Endodermal cell (in vitro differentiated cells): ENCODE results near the gene CHRNB1. TPM values are rescaled to one million over a fixed set of nuclear protein-coding genes. Genes with fewer than 3 reads are reported as not detected.
A peak's percentile ranks its signal among the peaks of the same experiment; 100 is the strongest.
"Not testable (repeated sequence)": the region's sequence is repeated elsewhere in the genome, so short reads cannot be mapped to it uniquely, and the experiment has no call there.

Experiments used
- DNase-seq: peaks from one replicate; pipeline ENCODE4 v3.0.0-alpha.2; 2017
- H3K27ac ChIP-seq: 2 replicates; pipeline ENCODE4 v1.5.1; 2013; ENCODE audit warnings: mild to moderate bottlenecking, low read depth, low read length, moderate library complexity
- H3K27me3 ChIP-seq: 2 replicates; pipeline ENCODE4 v1.6.1; 2013; ENCODE audit warnings: mild to moderate bottlenecking, low read length, moderate library complexity; ENCODE audit not compliant: insufficient read depth, control insufficient read depth, poor library complexity, severe bottlenecking
- H3K36me3 ChIP-seq: 2 replicates; pipeline ENCODE4 v1.7.0; 2013; ENCODE audit warnings: mild to moderate bottlenecking, low read length, moderate library complexity; ENCODE audit not compliant: control insufficient read depth, insufficient read depth
- H3K4me1 ChIP-seq: one replicate; pipeline ENCODE4 v1.7.0; 2013; ENCODE audit warnings: low read length; ENCODE audit not compliant: control insufficient read depth, insufficient read depth
- H3K4me3 ChIP-seq: 2 replicates; pipeline ENCODE4 v1.5.1; 2013; ENCODE audit warnings: mild to moderate bottlenecking, low read length, moderate library complexity
- H3K9ac ChIP-seq: 2 replicates; pipeline ENCODE4 v1.6.1; 2013; ENCODE audit warnings: mild to moderate bottlenecking, low read length, moderate library complexity; ENCODE audit not compliant: poor library complexity, severe bottlenecking; ENCODE audit errors: extremely low read depth
- H3K9me3 ChIP-seq: 2 replicates; pipeline ENCODE4 v1.6.1; 2013; ENCODE audit warnings: mild to moderate bottlenecking, low read length, moderate library complexity; ENCODE audit not compliant: control insufficient read depth
- H3K27ac Mint-ChIP-seq: 2 replicates; pipeline ENCODE4 v1.8.0; 2020; ENCODE audit warnings: mixed read lengths
- H3K27me3 Mint-ChIP-seq: 2 replicates; pipeline ENCODE4 v1.8.0; 2021; ENCODE audit warnings: mild to moderate bottlenecking, mixed read lengths; ENCODE audit not compliant: insufficient read depth
- H3K36me3 Mint-ChIP-seq: 2 replicates; pipeline ENCODE4 v1.8.0; 2020; ENCODE audit warnings: low read depth, mixed read lengths
- H3K4me1 Mint-ChIP-seq: 2 replicates; pipeline ENCODE4 v1.8.0; 2020; ENCODE audit warnings: mixed read lengths
- H3K4me3 Mint-ChIP-seq: 2 replicates; pipeline ENCODE4 v1.8.0; 2020; ENCODE audit warnings: mild to moderate bottlenecking, moderate library complexity, mixed read lengths
- H3K9me3 Mint-ChIP-seq: 2 replicates; pipeline ENCODE4 v1.8.0; 2020; ENCODE audit warnings: mild to moderate bottlenecking, mixed read lengths
- WGBS, 2 experiments: methylation state at CpG; one replicate each; pipeline versions ENCODE4 v1.1.5 to v1.1.7; 2013; ENCODE audit warnings: missing lambda C conversion rate in 2 of 2, mixed read lengths in 1 of 2; ENCODE audit not compliant: insufficient coverage in 1 of 2, insufficient read length in 1 of 2; 5-methylcytosine and 5-hydroxymethylcytosine counted together
- total RNA-seq, 2 donors: library from RNA; stranded (reverse); fragmentation: NEBNext Ultra II Directional in 1 of 2; extraction: Animal tissue kit (Norgen Biotek cat#: 25700) in 1 of 2; gene quantifications; 2 replicates in 1 of 2; 3 replicates in 1 of 2; pipeline ENCODE4 v1.2.1, GENCODE V29; 2021
- TF ChIP-seq, protein P1 (sequence below): fragments of 200-600 bp; sonication (generic); conservative IDR thresholded peaks from 2 replicates; pipeline ENCODE4 v1.5.0; 2021; ENCODE audit warnings: antibody characterized with exemption, mild to moderate bottlenecking

The CHRNB1 gene
- total RNA-seq, 2 donors from 2014 or later, result 8.7 to 11.6 TPM

DNA sequence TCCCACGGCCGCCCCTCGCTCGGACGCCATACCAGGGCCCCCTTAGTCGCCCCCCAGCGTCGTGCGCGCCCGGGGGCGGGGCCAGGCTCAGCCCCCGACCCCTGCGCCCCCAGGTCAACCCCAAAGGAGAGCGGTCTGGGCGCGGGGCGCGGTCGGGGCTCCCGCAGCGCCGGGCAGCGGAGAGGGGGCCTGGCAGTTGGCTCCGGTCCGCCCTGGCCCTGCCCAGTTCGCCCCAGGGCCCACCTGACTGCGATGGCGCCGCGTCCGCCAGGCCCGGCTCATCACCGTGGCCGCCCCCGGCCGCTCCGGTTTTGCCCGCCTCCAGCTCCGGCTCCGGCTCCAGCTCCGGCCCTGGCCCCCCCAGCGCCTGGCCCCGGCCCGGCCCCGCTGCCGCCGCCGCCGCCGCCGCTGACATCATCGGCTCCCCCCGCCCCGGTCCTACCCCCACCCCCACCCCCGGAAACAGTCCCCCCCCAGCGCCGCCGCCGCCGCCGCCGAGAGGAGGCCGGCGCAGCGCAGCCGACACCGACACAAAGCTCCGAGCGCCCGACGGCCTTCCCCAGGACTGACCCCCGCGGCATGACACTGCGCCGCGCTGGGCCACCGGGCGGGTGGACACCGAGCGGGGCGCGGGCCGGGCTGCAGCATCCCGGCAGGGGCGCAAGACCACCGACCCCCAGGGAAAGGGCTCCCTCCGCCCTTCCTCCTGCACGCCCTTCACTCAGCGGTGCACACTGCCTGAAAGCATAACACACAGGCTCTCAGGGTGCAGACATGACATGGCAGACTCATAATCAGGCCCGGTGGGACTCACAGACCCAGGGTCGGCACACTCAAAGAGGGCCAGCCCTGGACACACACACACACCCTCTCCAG is 34.6 kb downstream of the CHRNB1 start, which contains the start of gene ZBTB4:
Gene ZBTB4, minus strand, starts transcription at position 419 of the 876 bp plus-strand sequence. CDS start 12,830 bp downstream, outside the sequence.
- peak within 1 kb of the TSS; percentile 99 for H3K27ac Mint-ChIP-seq
- WGBS, 2 experiments, result 1 to 2% methylated on average over 15 to 77 of the region's 92 CpGs

GRCh38 chr17:7480089-7480384 is 35.2 kb downstream of the CHRNB1 start:
- TF ChIP-seq, protein P1, sequence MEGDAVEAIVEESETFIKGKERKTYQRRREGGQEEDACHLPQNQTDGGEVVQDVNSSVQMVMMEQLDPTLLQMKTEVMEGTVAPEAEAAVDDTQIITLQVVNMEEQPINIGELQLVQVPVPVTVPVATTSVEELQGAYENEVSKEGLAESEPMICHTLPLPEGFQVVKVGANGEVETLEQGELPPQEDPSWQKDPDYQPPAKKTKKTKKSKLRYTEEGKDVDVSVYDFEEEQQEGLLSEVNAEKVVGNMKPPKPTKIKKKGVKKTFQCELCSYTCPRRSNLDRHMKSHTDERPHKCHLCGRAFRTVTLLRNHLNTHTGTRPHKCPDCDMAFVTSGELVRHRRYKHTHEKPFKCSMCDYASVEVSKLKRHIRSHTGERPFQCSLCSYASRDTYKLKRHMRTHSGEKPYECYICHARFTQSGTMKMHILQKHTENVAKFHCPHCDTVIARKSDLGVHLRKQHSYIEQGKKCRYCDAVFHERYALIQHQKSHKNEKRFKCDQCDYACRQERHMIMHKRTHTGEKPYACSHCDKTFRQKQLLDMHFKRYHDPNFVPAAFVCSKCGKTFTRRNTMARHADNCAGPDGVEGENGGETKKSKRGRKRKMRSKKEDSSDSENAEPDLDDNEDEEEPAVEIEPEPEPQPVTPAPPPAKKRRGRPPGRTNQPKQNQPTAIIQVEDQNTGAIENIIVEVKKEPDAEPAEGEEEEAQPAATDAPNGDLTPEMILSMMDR, result no peak
- peak overlapping the region; percentile 79 for H3K27ac ChIP-seq
- Mint-ChIP-seq H3K4me3 (peak overlapping the region; percentile 88), H3K27ac (peak overlapping the region; percentile 99), H3K36me3 (peaks cover 4% of the 10 kb centered on the region), H3K4me1 (peaks cover 48% of the 10 kb centered on the region), H3K27me3 (no peaks in the 10 kb centered on the region), H3K9me3 (no peaks in the 10 kb centered on the region)
- H3K4me1 ChIP-seq, result peaks cover 15% of the 10 kb centered on the region
- no peaks in the 10 kb centered on the region for H3K36me3 ChIP-seq
- WGBS, 2 experiments, result 28% methylated on average over 8 of the region's 8 CpGs; no CpG with 5 or more reads in 1 of the 2 experiments
- no peaks in the 10 kb centered on the region for H3K9me3 ChIP-seq
- no peak for DNase-seq
- H3K9ac ChIP-seq, result peak overlapping the region; percentile 69
- no peaks in the 10 kb centered on the region for H3K27me3 ChIP-seq
- H3K4me3 ChIP-seq, result peak overlapping the region; percentile 77

More for the DNA sequence above, 34.6 kb downstream of the CHRNB1 start, which contains the start of gene ZBTB4:
- TF ChIP-seq, protein P1, result peak; percentile 23
- Histone ChIP-seq H3K36me3 (no peaks in the 10 kb centered on the region), H3K4me1 (peaks cover 15% of the 10 kb centered on the region), H3K9me3 (no peaks in the 10 kb centered on the region), H3K9ac (peak within 1 kb of the TSS; percentile 76), H3K4me3 (peak within 1 kb of the TSS; percentile 84), H3K27ac (peak within 1 kb of the TSS; percentile 79), H3K27me3 (no peaks in the 10 kb centered on the region)
- H3K9me3 Mint-ChIP-seq, result no peaks in the 10 kb centered on the region
- H3K27me3 Mint-ChIP-seq, result no peaks in the 10 kb centered on the region
- DNase-seq, result peak; percentile 84
- peak within 1 kb of the TSS; percentile 88 for H3K4me3 Mint-ChIP-seq
- peaks cover 48% of the 10 kb centered on the region for H3K4me1 Mint-ChIP-seq
- peaks cover 4% of the 10 kb centered on the region for H3K36me3 Mint-ChIP-seq

GRCh38 chr17:7481275-7481674 is 36.4 kb downstream of the CHRNB1 start, which contains the start of gene SLC35G6:
SLC35G6 (plus strand) TSS chr17:7481446; CDS start chr17:7481517, 71 bp downstream.
- H3K4me3 Mint-ChIP-seq, result peak within 1 kb of the TSS; percentile 88
- H3K4me1 Mint-ChIP-seq, result peaks cover 57% of the 10 kb centered on the region
- H3K27ac ChIP-seq, result peak within 1 kb of the TSS; percentile 79
- H3K9me3 Mint-ChIP-seq, DNase-seq, H3K36me3 Mint-ChIP-seq, H3K27me3 Mint-ChIP-seq, H3K9me3 ChIP-seq, H3K27me3 ChIP-seq, H3K36me3 ChIP-seq: not testable (repeated sequence)
- H3K4me1 ChIP-seq, result peaks cover 15% of the 10 kb centered on the region
- peak within 1 kb of the TSS; percentile 77 for H3K4me3 ChIP-seq
- peak within 1 kb of the TSS; percentile 99 for H3K27ac Mint-ChIP-seq
- peak within 1 kb of the TSS; percentile 69 for H3K9ac ChIP-seq
- WGBS, 2 experiments, result 100% methylated on average over 2 of the region's 4 CpGs

DNA sequence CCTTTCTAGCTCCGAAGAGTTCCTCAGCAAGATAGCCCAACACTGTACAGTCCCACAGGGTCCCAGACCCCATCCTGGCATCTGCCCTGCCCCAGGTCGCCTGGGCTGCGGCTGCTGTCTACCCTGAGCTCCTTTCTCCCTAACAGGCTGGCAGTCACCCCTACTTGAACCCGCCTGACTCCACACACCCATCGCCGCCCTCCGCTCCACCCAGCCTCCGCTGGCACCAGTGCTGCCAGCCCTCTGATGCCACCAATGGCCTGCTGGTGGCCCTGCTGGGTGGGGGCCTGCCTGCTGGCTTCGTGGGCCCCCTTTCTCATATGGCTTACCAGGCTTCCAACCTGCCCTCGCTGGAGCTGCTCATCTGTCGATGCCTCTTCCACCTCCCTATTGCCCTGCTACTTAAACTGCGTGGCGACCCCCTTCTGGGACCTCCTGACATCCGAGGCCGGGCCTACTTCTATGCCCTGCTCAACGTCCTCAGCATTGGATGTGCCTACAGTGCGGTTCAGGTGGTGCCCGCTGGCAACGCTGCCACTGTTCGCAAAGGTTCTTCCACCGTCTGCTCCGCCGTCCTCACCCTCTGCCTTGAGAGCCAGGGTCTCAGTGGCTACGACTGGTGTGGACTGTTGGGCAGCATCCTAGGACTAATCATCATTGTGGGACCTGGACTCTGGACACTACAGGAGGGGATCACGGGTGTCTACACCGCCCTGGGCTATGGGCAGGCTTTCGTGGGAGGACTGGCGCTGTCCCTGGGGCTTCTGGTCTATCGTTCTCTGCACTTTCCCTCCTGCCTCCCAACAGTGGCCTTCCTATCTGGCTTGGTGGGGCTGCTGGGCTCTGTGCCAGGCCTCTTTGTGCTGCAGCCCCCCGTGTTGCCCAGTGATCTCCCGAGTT is 37.2 kb downstream of the CHRNB1 start:
- peak overlapping the region; percentile 88 for H3K4me3 Mint-ChIP-seq
- not testable (repeated sequence) for DNase-seq, H3K9ac ChIP-seq, H3K27me3 ChIP-seq, H3K9me3 Mint-ChIP-seq, H3K4me1 ChIP-seq, H3K27ac ChIP-seq, H3K27me3 Mint-ChIP-seq, H3K36me3 Mint-ChIP-seq, H3K9me3 ChIP-seq, H3K4me3 ChIP-seq
- H3K4me1 Mint-ChIP-seq, result peaks cover 56% of the 10 kb centered on the region
- H3K27ac Mint-ChIP-seq, result peak overlapping the region; percentile 99
- 93 to 95% methylated on average over 13 to 30 of the region's 31 CpGs for WGBS, 2 experiments
- H3K36me3 ChIP-seq, result peaks cover 13% of the 10 kb centered on the region

GRCh38 chr17:7482742-7483088 is 37.9 kb downstream of the CHRNB1 start:
- Histone ChIP-seq H3K4me3 (peak overlapping the region; percentile 99), H3K27ac (peak overlapping the region; percentile 98), H3K9ac (peak overlapping the region; percentile 99), H3K36me3 (peaks cover 18% of the 10 kb centered on the region)
- H3K27me3 ChIP-seq, H3K9me3 Mint-ChIP-seq, H3K4me1 ChIP-seq, H3K9me3 ChIP-seq, H3K27me3 Mint-ChIP-seq, DNase-seq: not testable (repeated sequence)
- peaks cover 58% of the 10 kb centered on the region for H3K4me1 Mint-ChIP-seq
- H3K36me3 Mint-ChIP-seq, result peaks cover 13% of the 10 kb centered on the region
- H3K27ac Mint-ChIP-seq, result peak overlapping the region; percentile 99
- WGBS, 2 experiments, result 78 to 91% methylated on average over 3 to 6 of the region's 6 CpGs
- H3K4me3 Mint-ChIP-seq, result peak overlapping the region; percentile 88
